Measurements from ENCODE around the gene CRKL. TPM values are rescaled to one million over a fixed set of nuclear protein-coding genes. Genes with fewer than 3 reads are reported as not detected.

The CRKL gene
- total RNA-seq, 1 donor from 2014 or later: 91.0 TPM

DNA sequence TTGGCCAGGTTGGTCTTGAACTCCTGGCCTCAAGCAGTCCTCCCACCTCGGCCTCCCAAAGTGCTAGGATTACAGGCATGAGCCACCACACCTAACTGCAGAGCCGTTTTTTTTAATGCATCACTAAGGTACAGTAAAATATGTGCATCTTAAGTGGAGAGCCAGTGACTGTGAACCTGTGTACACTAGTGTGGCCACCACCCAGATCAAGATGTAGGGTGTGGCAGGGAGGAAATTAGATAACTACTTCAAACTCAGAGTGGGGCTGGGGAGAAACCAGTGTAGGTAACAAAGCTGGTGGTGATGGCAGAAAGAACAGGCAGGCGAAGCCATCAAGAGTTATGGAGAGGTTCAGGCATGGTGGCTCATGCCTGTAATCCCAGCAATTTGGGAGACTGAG is 44.0 kb upstream of the CRKL start:
- H3K4me3 ChIP-seq: no peak overlapping the region
- H3F3A ChIP-seq (ENCODE audit: low read depth): no peaks in the 10 kb centered on the region
- no peak for TF ChIP-seq EZH2 (IDR thresholded peaks at IDR 0.05)
- TF ChIP-seq, protein P1, sequence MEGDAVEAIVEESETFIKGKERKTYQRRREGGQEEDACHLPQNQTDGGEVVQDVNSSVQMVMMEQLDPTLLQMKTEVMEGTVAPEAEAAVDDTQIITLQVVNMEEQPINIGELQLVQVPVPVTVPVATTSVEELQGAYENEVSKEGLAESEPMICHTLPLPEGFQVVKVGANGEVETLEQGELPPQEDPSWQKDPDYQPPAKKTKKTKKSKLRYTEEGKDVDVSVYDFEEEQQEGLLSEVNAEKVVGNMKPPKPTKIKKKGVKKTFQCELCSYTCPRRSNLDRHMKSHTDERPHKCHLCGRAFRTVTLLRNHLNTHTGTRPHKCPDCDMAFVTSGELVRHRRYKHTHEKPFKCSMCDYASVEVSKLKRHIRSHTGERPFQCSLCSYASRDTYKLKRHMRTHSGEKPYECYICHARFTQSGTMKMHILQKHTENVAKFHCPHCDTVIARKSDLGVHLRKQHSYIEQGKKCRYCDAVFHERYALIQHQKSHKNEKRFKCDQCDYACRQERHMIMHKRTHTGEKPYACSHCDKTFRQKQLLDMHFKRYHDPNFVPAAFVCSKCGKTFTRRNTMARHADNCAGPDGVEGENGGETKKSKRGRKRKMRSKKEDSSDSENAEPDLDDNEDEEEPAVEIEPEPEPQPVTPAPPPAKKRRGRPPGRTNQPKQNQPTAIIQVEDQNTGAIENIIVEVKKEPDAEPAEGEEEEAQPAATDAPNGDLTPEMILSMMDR (IDR thresholded peaks at IDR 0.05): no peak
- TF ChIP-seq EZH2phosphoT487 (IDR thresholded peaks at IDR 0.05): no peak
- DNase-seq (ENCODE audit: low spot score): no peak
- no peaks in the 10 kb centered on the region for H3K79me2 ChIP-seq (ENCODE audit: low read depth)
- H3K4me2 ChIP-seq: no peak overlapping the region
- Mint-ChIP-seq H3K36me3 (peaks cover 6% of the 10 kb centered on the region), H3K27ac (no peak overlapping the region), H3K27me3 (ENCODE audit: insufficient read depth, low read depth) (peaks cover 3% of the 10 kb centered on the region), H3K9me3 (no peaks in the 10 kb centered on the region), H3K4me3 (no peak overlapping the region), H3K4me1 (no peaks in the 10 kb centered on the region)
- H3K36me3 ChIP-seq: no peaks in the 10 kb centered on the region
- H3K9me3 ChIP-seq (ENCODE audit: low read depth): no peaks in the 10 kb centered on the region
- H4K20me1 ChIP-seq (ENCODE audit: low read depth): no peaks in the 10 kb centered on the region
- H3K27ac ChIP-seq: no peak overlapping the region
- H3K4me1 ChIP-seq: no peaks in the 10 kb centered on the region
- H3K9ac ChIP-seq: no peak overlapping the region
- H2AFZ ChIP-seq (replicated peaks): no peak overlapping the region
- H3K27me3 ChIP-seq: no peaks in the 10 kb centered on the region

DNA sequence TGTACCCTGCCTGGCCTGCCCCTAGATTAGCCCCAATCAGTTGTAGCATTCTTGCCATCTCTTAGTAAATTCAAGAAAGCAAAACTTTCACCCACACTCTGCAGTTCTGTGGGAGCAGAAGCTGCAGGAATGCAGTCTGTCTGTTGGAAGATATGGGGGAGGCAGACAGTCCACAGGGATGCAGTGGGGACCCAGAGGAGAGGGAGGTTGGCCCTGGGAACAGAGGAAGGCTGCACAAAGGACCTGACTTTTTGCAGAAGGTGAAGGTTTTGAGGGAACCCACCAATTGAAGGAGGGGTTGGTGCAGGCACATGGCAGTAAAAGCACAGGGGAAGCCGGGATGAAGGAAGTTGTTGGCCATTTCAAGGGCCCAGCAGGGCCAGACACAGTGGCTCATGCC is 41.9 kb upstream of the CRKL start:
- no peaks in the 10 kb centered on the region for H4K20me1 ChIP-seq (ENCODE audit: low read depth)
- peaks cover 2% of the 10 kb centered on the region for H3K4me1 Mint-ChIP-seq
- no peaks in the 10 kb centered on the region for H3K36me3 ChIP-seq
- H3K79me2 ChIP-seq (ENCODE audit: low read depth): no peaks in the 10 kb centered on the region
- no peak overlapping the region for H3K4me3 ChIP-seq
- H3K27ac Mint-ChIP-seq: no peak overlapping the region
- no peak for TF ChIP-seq EZH2 (IDR thresholded peaks at IDR 0.05)
- no peak for TF ChIP-seq EZH2phosphoT487 (IDR thresholded peaks at IDR 0.05)
- TF ChIP-seq, protein P1 (IDR thresholded peaks at IDR 0.05): no peak
- H3K27ac ChIP-seq: no peak overlapping the region
- H3F3A ChIP-seq (ENCODE audit: low read depth): no peaks in the 10 kb centered on the region
- peaks cover 4% of the 10 kb centered on the region for H3K27me3 Mint-ChIP-seq (ENCODE audit: insufficient read depth, low read depth)
- no peak overlapping the region for H2AFZ ChIP-seq (replicated peaks)
- no peak overlapping the region for H3K4me2 ChIP-seq
- H3K9ac ChIP-seq: no peak overlapping the region
- no peak for DNase-seq (ENCODE audit: low spot score)
- no peak overlapping the region for H3K4me3 Mint-ChIP-seq
- H3K36me3 Mint-ChIP-seq: peaks cover 3% of the 10 kb centered on the region
- no peaks in the 10 kb centered on the region for H3K4me1 ChIP-seq
- no peaks in the 10 kb centered on the region for H3K9me3 Mint-ChIP-seq
- H3K9me3 ChIP-seq (ENCODE audit: low read depth): no peaks in the 10 kb centered on the region
- H3K27me3 ChIP-seq: no peaks in the 10 kb centered on the region

DNA sequence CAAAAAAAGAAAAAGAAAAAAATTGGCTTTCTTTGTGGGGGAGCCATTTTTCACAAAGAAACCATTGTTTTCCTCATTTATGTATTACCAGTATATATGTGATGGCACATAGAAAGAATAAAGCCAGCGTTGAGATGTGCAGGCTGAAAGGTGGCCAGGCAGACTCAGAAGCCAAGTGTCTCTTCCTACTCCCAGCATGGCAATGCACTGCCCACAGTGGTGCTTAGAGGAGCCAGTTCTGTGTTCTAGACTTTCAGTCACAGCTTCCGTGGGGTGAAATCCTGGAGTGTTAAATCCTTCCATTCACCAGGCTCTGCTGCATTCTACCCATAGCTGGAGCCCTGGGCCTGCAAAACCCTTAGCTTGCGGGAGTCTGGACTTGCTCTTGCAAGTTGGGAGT is 39.5 kb upstream of the CRKL start:
- DNase-seq (ENCODE audit: low spot score): no peak
- H3K36me3 ChIP-seq: no peaks in the 10 kb centered on the region
- no peak overlapping the region for H3K27ac ChIP-seq
- H3K4me2 ChIP-seq: no peak overlapping the region
- Mint-ChIP-seq H3K36me3 (peaks cover 8% of the 10 kb centered on the region), H3K4me3 (no peak overlapping the region), H3K27me3 (ENCODE audit: insufficient read depth, low read depth) (peaks cover 4% of the 10 kb centered on the region), H3K9me3 (no peaks in the 10 kb centered on the region), H3K4me1 (peaks cover 2% of the 10 kb centered on the region), H3K27ac (no peak overlapping the region)
- no peaks in the 10 kb centered on the region for H3K27me3 ChIP-seq
- no peak overlapping the region for H2AFZ ChIP-seq (replicated peaks)
- H3K9ac ChIP-seq: no peak overlapping the region
- H3K79me2 ChIP-seq (ENCODE audit: low read depth): no peaks in the 10 kb centered on the region
- H3K4me1 ChIP-seq: no peaks in the 10 kb centered on the region
- H3K9me3 ChIP-seq (ENCODE audit: low read depth): no peaks in the 10 kb centered on the region
- TF ChIP-seq, protein P1 (IDR thresholded peaks at IDR 0.05): no peak
- no peak for TF ChIP-seq EZH2 (IDR thresholded peaks at IDR 0.05)
- no peak for TF ChIP-seq EZH2phosphoT487 (IDR thresholded peaks at IDR 0.05)
- no peak overlapping the region for H3K4me3 ChIP-seq
- H3F3A ChIP-seq (ENCODE audit: low read depth): no peaks in the 10 kb centered on the region
- no peaks in the 10 kb centered on the region for H4K20me1 ChIP-seq (ENCODE audit: low read depth)

Data from neural progenitor cell (in vitro differentiated cells).